D721Med (cell line): ENCODE data around the gene LYPLAL1.

Experiments
- DNase-seq: peaks from one replicate; pipeline ENCODE4 v3.0.0; 2011; ENCODE audit warnings: low spot score; ENCODE audit not compliant: insufficient read length
- FAIRE-seq: peaks from 2 replicates; lab custom pipeline; 2011; peaks lifted over from hg19 to GRCh38; lab: Jason Lieb, UNC
- TF ChIP-seq, protein P1 (sequence below): IDR thresholded peaks from 2 replicates; pipeline ENCODE4 v1.5.1; 2012; ENCODE audit warnings: mild to moderate bottlenecking, control low read depth; ENCODE audit not compliant: insufficient read depth; ENCODE audit errors: missing control alignments

Gene LYPLAL1

DNA sequence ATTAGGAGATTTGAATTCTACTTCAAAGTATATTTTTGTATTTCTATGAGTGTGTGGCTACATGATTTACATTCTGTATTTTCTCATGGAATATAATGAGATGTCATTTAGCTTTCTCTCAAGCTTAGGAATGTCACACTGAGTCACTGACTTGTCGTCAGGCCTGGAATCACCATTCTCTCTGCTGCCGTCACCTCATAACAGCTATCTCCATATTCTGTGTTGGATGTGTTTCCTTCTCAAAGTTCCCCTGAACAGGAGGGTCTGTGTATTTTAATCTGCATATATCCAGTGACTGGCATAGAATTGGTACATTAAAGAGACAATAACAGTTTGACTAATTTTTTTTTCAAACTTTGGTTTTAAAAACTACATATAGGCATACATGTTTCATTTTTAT, 35.9 kb downstream of the LYPLAL1 start:
- TF ChIP-seq, protein P1, sequence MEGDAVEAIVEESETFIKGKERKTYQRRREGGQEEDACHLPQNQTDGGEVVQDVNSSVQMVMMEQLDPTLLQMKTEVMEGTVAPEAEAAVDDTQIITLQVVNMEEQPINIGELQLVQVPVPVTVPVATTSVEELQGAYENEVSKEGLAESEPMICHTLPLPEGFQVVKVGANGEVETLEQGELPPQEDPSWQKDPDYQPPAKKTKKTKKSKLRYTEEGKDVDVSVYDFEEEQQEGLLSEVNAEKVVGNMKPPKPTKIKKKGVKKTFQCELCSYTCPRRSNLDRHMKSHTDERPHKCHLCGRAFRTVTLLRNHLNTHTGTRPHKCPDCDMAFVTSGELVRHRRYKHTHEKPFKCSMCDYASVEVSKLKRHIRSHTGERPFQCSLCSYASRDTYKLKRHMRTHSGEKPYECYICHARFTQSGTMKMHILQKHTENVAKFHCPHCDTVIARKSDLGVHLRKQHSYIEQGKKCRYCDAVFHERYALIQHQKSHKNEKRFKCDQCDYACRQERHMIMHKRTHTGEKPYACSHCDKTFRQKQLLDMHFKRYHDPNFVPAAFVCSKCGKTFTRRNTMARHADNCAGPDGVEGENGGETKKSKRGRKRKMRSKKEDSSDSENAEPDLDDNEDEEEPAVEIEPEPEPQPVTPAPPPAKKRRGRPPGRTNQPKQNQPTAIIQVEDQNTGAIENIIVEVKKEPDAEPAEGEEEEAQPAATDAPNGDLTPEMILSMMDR, result no peak
- FAIRE-seq (peak; percentile 46), DNase-seq (no peak)

DNA sequence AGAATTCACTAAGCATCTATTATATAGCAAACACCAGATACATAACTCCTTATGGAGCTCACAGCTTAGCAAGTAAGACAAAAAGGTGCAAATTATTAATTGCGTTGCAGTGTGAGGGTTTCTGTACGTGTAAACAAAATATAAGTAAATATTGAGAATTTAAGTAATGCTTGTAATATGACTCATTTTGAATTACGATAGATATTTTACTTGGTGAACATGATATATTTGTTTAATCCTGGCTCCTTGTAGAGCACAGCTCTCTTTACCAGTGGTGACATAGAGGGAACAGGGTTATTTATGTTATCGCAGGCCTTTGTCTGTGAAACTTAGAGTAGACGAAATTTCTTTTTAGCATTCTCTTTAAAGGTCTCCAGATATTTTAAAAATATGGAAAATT, 36.4 kb downstream of the LYPLAL1 start:
- DNase-seq (no peak), FAIRE-seq (no peak)
- TF ChIP-seq, protein P1, result no peak

DNA sequence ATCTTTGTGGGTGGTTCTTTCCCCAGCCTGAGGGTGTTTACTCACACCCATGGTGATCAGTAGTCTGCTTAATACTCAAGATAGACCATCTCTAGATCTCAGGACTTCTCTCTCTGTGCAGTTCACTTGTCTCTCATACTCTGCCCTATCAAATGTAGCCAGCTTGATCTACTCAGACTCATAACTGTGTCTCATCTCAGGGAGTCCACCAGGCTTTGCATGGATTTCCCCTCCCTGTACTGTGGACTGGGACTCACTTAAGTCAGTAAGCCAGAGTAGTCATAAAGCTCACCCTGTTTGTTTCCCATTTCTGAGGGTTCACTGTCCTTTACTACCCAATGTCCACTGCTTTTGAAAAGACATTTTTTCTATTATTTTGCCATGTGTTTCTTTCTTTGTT, 41.8 kb downstream of the LYPLAL1 start:
- no peak for FAIRE-seq
- TF ChIP-seq, protein P1, result no peak
- no peak for DNase-seq

DNA sequence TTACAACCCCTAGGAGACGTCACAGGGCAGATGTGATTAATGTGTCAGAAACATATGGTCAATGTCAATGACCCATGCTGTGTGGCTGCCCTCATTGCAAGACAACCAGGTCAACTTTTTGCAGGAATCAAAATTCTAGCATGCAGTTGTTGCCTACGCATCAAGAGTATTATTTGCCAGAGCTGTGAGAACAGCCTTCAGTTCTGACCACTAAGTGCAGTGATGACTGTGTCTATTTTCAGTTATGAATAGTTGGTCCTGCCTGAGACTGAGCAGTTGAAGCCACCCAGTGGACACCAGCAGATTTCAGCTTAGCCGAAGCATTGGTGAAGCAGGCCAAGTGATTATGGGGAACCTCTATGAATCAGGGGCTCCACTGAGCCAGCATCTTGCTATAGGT, 47.3 kb downstream of the LYPLAL1 start:
- TF ChIP-seq, protein P1, result no peak
- no peak for DNase-seq

DNA sequence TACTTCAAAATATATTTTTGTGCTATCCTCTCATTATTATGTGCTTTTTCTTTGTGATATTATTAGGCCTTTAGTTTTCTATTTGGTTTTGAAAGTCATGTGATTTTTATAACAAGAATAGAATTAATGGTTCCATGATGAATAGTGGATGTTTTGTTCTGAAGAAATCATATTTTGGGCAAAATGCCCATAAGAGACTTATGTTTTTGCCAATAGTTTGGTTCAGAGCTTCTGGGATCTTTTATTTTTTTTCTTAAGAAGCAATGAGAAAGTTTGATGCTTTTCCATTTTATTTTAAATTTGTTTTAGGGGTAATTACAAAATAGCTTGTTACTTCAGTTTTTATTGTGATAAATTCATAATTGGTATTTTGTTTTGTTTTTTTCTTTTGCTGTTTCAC, 49.8 kb downstream of the LYPLAL1 start:
- TF ChIP-seq, protein P1, result no peak
- FAIRE-seq (no peak), DNase-seq (no peak)

More for the DNA sequence above, 47.3 kb downstream of the LYPLAL1 start:
- FAIRE-seq, result no peak

DNA sequence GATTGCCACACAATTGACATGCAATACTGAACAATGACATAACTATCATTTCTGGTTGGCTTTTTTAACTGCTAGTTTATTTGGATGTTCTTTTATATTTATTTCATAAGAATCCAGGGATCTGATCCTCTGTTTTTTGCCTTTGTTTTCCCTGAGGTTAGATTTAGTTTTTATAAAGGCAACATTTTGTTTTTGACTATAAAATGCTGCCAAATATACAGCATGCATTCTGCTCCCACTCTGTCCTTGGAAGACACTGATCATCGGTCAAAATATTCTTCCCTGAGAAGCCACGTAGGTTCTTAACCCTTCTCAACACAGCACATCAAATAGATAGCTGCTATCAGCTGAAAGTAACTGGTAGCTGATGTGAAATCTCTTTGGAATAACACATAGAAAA, 52.5 kb downstream of the LYPLAL1 start:
- TF ChIP-seq, protein P1, result no peak
- FAIRE-seq, result no peak
- DNase-seq, result no peak

DNA sequence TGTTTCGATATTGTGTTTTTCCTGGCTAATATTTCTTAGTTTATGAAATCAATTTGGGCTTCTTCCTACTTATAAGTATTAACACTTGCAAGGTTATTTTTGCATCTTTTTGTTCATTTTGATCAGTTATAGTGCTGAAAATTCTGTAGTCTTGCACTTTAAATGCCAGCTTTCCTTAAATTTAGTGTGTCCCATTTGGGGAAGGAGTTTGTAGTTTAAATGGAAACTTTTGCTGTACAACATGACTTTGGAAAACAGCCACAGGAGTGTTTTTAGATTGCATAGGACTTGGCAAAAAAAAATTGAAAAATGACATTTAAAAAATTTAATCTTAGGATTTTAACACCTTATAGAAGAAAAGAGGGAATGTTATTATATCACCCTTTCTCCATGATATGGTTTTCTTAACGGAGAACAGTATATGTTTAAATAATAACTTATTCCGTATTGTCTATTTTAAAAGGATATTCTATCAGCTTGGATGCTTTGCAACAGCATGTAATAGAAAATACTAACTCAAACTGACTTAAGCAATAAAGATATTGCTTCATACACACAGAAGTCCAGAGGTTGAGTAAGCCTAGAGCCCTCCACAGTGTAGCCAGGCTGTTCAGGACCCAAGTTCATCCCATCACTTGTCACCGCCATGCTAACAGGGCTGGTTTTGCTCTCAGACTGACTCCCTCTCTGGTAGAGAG, 53.8 kb downstream of the LYPLAL1 start:
- FAIRE-seq (no peak), DNase-seq (no peak)
- TF ChIP-seq, protein P1, result no peak
